Measurements from ENCODE around the gene REEP1.
A peak's percentile ranks its signal among the peaks of the same experiment; 100 is the strongest.
"Not testable (repeated sequence)": the region's sequence is repeated elsewhere in the genome, so short reads cannot be mapped to it uniquely, and the experiment has no call there.

REEP1 gene

GRCh38 chr2:86232373-86232784 is 105.0 kb downstream of the REEP1 start:
- H3K4me3 ChIP-seq (ENCODE audit: low read depth, low read length) = no peak overlapping the region
- no peak for DNase-seq (ENCODE audit: low read depth)

- no peak overlapping the region for H3K4me3 ChIP-seq (ENCODE audit: low read depth, low read length)
- no peak for DNase-seq (ENCODE audit: low read depth)
These were observed 105.6 kb downstream of the REEP1 start for GRCh38 chr2:86231680-86232372.

- no peak overlapping the region for H3K4me3 ChIP-seq (ENCODE audit: low read depth, low read length)
- no peak for DNase-seq (ENCODE audit: low read depth)
These were observed 106.5 kb downstream of the REEP1 start for GRCh38 chr2:86230961-86231360.

GRCh38 chr2:86229221-86229620 is 108.2 kb downstream of the REEP1 start:
- H3K4me3 ChIP-seq (ENCODE audit: low read depth, low read length) = no peak overlapping the region
- no peak for DNase-seq (ENCODE audit: low read depth)

GRCh38 chr2:86228574-86228973 is 108.9 kb downstream of the REEP1 start:
- H3K4me3 ChIP-seq (ENCODE audit: low read depth, low read length); DNase-seq (ENCODE audit: low read depth): not testable (repeated sequence)

- no peak overlapping the region for H3K4me3 ChIP-seq (ENCODE audit: low read depth, low read length)
- DNase-seq (ENCODE audit: low read depth) = no peak
These were observed 109.7 kb downstream of the REEP1 start for GRCh38 chr2:86227685-86228084.

- no peak for DNase-seq (ENCODE audit: low read depth)
- no peak overlapping the region for H3K4me3 ChIP-seq (ENCODE audit: low read depth, low read length)
These were observed 110.5 kb downstream of the REEP1 start for GRCh38 chr2:86226636-86227520.

GRCh38 chr2:86226070-86226469 is 111.4 kb downstream of the REEP1 start:
- no peak overlapping the region for H3K4me3 ChIP-seq (ENCODE audit: low read depth, low read length)
- DNase-seq (ENCODE audit: low read depth) = no peak

GRCh38 chr2:86225581-86225980 is 111.8 kb downstream of the REEP1 start:
- H3K4me3 ChIP-seq (ENCODE audit: low read depth, low read length) = no peak overlapping the region
- DNase-seq (ENCODE audit: low read depth) = no peak

- H3K4me3 ChIP-seq (ENCODE audit: low read depth, low read length) = no peak overlapping the region
- no peak for DNase-seq (ENCODE audit: low read depth)
These were observed 112.6 kb downstream of the REEP1 start for GRCh38 chr2:86224645-86225355.

- no peak for DNase-seq (ENCODE audit: low read depth)
- no peak overlapping the region for H3K4me3 ChIP-seq (ENCODE audit: low read depth, low read length)
These were observed 113.4 kb downstream of the REEP1 start for GRCh38 chr2:86223927-86224560.

- H3K4me3 ChIP-seq (ENCODE audit: low read depth, low read length) = no peak overlapping the region
- DNase-seq (ENCODE audit: low read depth) = peak; percentile 54
These were observed 114.1 kb downstream of the REEP1 start for GRCh38 chr2:86223140-86223926.

GRCh38 chr2:86221066-86221684 is 116.3 kb downstream of the REEP1 start:
- H3K4me3 ChIP-seq (ENCODE audit: low read depth, low read length) = no peak overlapping the region
- DNase-seq (ENCODE audit: low read depth) = no peak

- no peak overlapping the region for H3K4me3 ChIP-seq (ENCODE audit: low read depth, low read length)
- no peak for DNase-seq (ENCODE audit: low read depth)
These were observed 117.5 kb downstream of the REEP1 start for GRCh38 chr2:86219896-86220295.

- H3K4me3 ChIP-seq (ENCODE audit: low read depth, low read length) = no peak overlapping the region
- no peak for DNase-seq (ENCODE audit: low read depth)
These were observed 119.3 kb downstream of the REEP1 start for GRCh38 chr2:86218124-86218523.

GRCh38 chr2:86216575-86217555 is 120.6 kb downstream of the REEP1 start:
- peak overlapping the region; percentile 15 for H3K4me3 ChIP-seq (ENCODE audit: low read depth, low read length)
- DNase-seq (ENCODE audit: low read depth) = peak; percentile 53

- no peak for DNase-seq (ENCODE audit: low read depth)
- H3K4me3 ChIP-seq (ENCODE audit: low read depth, low read length) = no peak overlapping the region
These were observed 123.0 kb downstream of the REEP1 start for GRCh38 chr2:86214503-86214832.
